Tibial nerve (tissue), 4 donors: ENCODE measurements around the gene PTX4.

Source experiments
- CTCF ChIP-seq, 5 experiments: fragments of 200-600 bp in 3 of 5; fragments of 450-650 bp in 2 of 5; sonication (generic) in 3 of 5; IDR thresholded peaks; one replicate each; pipeline ENCODE4 v1.5.1; 2016 to 2019; ENCODE audit warnings: antibody characterized with exemption in 5 of 5, mild to moderate bottlenecking in 3 of 5, moderate library complexity in 2 of 5
- EP300 ChIP-seq, 2 donors: sonication (generic); formaldehyde crosslinking; IDR thresholded peaks; one replicate each; pipeline ENCODE4 v1.6.1; 2017; ENCODE audit warnings: antibody characterized with exemption in 2 of 2, mild to moderate bottlenecking in 1 of 2
- POLR2A ChIP-seq, 2 donors: fragments of 450-650 bp; IDR thresholded peaks; one replicate each; pipeline ENCODE4 v1.6.1; 2017; ENCODE audit warnings: antibody characterized with exemption in 2 of 2, mild to moderate bottlenecking in 2 of 2, moderate library complexity in 2 of 2

GRCh38 chr16:1466968-1467521, 21.7 kb downstream of the PTX4 start:
- TF ChIP-seq CTCF (IDR thresholded peaks at IDR 0.05) (no peak), POLR2A (IDR thresholded peaks at IDR 0.05) (no peak), EP300 (IDR thresholded peaks at IDR 0.05) (no peak)
